GM19372 (cell line): Measurements from ENCODE around the gene ENTREP1.
"Not testable (repeated sequence)": the region's sequence is repeated elsewhere in the genome, so short reads cannot be mapped to it uniquely, and the experiment has no call there.

Experiments used
- ATAC-seq: cut with Tn5 transposase; IDR thresholded peaks from one replicate; pipeline ENCODE4 v1.9.1; 2021; ENCODE audit warnings: mild to moderate bottlenecking, low read depth, moderate library complexity; ENCODE audit not compliant: unreplicated experiment

The ENTREP1 gene

DNA sequence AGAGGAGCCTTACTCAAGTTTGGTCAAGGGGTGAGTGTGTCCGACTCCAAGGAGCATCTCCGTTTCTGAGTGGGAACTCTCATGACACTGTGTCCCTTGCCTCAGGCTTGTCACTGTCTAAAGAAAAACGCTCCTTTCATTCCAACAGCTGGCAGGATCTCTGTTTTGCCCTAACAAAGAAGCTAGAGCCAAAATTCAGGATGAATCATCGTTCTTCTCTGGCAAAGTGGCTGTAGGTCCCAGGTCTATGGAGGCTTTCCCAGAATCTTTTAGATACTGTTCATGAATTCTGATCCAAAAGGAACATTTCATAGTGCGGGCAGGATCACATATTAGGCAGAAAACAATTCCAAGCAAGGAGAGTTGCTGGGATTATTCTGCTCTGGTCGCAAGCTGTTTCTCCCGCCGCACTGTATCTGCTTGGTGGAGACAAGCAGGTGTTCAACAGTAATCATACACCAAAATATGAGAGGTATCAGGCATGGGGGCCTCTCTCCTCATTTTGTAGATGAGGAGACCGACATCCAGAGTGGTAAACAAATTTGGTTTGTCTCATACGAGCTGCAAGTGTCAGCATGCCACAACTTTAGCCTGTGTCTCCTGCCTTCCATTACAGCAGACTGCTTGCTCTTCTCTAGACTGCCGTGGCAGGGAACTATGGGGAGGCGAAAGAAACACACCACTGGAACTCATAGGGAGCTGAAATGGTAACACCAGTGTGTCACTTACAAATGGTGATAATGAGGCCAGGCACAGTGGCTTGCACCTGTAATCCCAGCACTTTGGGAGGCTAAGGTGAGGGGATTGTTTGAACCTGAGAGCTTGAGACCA, 72.6 kb downstream of the ENTREP1 start:
- no peak for ATAC-seq

DNA sequence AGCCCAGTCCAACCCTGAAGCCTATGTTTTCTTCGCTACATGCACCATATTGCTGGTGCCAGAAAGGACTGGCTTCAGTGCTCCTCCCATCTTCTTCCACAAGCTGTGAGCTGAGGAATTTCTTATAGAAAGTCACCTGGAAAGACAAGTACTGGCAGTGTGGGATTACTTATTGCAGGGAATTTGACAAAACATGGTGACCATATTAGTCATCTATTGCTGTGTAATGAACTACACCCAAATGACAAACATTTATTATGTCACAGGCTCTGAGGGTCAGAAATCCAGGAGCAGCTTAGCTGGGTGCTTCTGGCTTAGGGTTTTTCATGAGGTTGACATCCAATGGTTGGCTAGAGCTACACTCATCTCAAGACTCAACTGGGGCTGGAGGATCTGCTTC, 75.5 kb downstream of the ENTREP1 start:
- no peak for ATAC-seq

DNA sequence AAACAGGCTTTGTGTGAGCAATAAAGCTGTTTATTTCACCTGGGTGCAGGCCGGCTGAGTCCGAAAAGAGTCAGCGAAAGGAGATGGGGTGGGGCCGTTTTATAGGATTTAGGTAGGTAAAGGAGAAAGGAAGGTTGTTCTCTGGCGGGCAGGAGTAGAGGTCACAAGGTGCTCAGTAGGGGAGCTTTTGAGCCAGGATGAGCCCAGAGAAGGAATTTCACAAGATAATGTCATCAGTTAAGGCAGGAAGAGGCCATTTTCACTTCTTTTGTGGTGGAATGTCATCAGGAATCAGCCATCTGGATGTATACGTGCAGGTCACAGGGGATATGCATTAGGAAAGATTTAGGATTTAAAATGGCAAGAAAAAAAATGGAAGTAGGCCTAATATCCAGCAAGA, 84.9 kb downstream of the ENTREP1 start:
- not testable (repeated sequence) for ATAC-seq

DNA sequence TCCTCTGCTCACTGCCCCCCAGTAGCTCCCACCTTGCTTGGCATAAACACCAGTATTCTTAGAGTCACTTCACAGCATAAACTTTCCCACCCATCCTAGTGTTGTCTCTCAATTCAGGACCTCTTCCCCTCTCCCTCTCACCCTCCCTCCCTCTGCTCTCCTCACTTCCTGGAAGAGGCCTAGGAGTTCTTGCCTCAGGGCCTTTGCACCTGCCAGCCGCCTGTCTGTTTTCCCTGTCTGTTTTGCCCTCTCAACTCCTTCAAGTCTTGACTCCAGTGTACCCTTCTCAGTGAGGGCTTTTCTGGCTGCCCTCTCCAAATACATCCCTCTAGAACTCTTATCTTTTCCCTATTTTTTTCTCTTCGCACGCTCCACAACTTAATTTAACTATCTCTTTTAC, 86.2 kb downstream of the ENTREP1 start:
- no peak for ATAC-seq

DNA sequence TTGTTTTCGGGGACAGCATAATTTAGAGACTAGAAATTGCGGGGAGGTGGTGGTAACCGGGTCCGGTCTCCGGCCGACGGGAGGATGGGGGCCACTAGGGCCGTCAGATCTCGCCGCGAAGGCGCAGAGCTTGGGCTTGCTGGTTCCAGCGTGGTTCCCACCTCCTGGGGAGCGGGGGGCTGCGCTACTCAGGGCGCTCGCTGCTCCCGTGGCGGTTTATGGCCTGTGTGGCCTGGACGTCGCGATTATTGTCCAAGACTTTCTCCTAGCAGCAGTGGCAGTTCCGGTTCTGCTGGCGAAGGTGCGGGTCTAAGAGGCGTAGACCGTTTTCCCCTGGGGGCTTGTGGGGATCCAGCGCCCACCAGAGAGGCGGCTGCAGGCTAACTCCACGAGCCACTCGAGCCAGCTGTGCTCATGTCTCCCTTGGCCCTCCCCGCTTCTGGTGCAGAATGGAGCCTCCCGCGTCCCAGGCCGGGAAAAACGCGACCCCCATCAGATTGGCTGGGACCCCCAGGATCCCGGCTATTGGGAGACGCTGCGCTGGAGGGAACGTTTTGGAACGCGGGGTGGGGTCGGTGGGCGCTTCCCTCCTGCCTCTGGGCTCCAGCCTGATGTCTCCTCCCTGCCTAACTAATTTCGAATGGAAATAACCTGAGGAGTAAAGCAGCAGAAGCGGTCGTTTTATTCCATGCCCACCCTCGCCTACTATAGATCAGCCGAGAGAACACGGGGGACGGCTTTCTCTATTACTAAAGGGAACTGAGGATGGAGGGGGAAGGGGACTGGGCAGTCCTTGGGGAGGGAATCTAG, 87.1 kb downstream of the ENTREP1 start:
- no peak for ATAC-seq

DNA sequence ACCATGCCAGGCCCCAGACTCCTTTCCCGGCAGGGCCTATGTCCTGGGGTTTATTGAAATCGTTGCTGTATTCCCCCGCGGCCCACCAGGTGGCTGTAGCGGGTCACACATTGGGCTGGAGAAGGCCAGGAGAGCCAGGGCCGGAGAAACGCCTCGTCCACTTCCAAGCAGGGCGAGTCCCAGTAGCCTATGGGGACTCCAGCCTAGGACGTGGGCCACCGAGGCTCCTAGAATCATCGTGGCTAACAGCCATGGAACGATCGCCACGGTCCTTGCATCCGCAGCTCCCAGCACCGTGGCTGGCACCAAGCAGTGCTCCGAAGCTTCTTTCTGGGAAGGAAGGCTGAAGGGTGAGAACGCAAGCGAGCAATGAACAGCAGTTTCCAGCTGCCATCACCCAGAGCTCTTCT, 87.7 kb downstream of the ENTREP1 start:
- no peak for ATAC-seq

DNA sequence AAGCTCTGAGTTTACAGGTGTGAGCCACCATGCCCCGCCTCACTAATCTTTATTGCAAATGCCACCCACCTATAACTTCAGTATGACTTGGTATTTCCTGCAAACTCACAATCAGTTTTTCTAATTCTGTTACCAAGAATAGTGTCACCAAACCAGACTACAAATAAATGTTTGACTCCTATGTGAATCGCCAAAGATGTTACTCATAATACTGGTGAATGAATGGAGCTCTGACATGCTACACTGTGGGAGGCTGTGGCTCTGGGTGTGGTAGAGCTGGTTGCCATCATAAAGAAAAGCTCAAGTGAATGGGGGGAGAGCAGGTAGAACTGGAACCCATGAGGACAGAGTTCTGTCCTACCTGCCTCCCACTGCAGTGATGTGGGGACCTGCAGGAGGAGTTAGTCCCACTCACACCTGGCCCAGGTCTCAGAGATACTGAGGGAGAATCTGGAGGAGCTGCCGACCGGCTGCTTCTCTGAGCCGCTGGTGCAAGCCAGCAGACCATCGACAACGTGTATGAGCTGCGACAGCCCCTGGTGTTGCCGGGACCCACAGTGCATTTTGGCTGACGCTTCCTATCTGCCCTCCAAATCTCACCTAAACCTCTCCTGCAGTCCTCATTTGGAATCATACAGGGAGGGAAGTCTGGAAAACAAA, 95.7 kb downstream of the ENTREP1 start:
- no peak for ATAC-seq

DNA sequence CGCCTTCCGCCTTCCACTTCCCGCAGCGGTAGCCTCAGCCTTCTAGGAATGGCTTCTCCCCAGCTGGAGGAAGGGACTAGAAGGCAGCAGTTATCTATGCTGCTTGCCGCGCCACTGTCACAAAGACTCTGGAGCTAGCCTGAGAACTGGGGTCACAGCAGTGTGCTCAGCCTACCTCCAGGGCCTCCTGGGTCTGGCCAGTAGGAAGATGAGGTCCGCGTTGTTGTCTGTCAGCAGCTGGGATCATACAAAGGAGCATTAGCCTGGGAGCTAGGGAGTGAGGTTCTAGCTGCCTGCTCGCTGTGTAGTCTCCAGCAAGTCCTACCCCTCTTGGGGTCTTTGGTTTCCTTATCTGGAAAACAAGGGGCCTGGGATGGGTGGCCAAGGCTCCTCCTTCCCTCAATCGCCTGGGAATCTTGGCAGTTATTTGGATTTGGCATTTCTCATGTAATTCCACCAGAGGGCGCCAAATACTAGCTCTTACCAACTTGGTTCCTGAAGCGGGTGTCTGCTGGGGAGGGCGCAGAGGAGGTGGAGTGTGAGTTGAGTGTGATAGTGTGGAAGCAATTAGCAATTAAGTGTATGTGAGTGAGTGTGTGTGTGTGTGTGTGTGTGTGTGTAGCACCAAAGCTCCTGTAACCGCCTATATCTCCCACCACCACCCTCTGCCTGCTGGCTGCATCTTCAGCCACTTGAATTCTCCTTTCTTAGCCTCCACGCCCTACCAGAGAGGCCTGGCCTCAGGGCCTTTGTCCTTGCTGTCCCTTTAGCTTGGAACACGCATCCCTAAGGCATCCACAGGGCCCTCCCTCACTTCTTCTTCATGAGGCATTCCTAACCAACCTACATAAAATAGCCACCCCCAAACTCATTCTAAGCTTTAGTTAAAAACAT, 97.1 kb downstream of the ENTREP1 start:
- ATAC-seq = no peak

DNA sequence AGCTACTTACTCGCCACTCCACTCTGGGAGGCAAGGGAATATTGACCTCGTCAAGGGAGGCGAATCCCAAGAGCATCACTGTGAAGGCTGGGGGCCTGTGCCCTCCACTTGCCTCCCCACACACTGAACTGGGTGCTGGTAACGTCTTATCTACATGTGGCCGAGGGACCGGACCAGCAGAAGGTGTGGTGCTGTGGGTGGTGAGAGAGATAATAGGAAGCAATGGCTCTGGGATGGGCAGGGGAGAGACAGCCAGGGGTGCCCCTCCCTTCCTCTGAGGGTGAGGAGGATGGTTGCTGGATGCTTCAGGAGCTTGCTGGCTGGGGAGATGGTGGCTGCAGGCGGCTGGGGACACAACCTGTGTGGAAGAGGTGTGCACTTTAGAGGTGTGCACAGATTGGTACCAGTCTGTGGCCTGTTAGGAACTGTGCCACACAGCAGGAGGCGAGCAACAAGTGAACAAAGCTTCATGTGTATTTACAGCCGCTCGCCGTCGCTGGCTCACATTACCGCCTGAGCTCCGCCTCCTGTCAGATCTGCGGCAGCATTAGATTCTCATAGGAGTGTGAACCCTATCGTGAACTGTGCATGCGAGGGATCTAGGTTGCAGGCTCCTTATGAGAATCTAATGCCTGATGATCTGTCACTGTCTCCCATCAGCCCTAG, 100.3 kb downstream of the ENTREP1 start:
- ATAC-seq = no peak

DNA sequence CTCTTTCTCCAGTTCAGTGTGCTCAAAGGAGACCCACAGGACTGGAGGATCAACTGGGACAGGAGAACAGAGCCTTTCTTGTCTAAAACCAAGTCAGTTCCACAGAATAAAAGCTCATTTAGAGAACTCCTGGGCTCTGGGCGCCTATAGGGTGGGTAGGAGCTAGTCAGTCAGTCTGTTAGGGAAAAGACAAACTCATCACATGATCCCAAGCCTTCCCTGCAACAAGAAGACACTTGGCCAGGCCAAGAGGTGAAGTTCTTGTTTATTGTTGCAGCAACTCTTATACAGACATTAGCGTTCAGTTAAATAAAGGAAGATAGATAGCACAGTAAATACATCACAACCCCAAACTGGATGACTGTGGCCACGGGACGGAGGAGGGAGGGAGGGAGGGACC, 102.3 kb downstream of the ENTREP1 start:
- ATAC-seq = no peak

DNA sequence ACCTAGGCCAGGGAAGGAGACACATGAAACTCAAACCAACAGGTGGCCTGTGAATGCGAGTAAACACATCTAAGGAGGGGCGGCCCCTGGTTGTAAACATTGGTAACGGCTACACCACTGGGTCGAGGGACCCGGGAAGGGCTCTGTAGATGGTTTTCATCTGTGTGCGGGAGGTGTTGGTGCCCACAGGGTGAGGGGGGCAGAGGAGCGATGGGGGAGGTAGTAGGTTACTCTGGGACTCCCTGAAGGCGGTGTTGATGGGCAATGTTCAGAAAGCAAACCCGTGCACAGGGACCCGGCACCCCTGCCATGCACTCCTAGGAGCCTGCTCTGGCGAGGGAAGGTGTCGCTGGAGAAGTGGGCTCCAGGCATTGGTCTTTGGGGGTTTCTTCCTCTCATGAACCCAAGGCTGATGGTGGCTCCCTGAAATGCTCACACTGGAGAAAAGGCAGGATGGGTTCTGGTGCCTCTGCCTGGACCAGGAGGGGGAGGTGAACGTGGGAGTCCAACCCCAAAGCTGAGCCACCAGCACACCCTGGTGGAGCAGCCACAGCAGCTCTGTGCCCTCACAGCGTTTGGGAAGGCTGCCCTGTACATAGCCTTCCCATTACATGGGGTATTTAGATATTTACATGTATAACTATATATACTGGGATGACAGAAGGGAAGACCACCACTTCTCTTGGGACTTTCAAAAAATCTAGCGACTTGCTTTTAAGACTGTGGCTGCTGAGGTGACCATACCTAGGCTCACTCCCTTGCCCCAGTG, 103.2 kb downstream of the ENTREP1 start:
- ATAC-seq = no peak

DNA sequence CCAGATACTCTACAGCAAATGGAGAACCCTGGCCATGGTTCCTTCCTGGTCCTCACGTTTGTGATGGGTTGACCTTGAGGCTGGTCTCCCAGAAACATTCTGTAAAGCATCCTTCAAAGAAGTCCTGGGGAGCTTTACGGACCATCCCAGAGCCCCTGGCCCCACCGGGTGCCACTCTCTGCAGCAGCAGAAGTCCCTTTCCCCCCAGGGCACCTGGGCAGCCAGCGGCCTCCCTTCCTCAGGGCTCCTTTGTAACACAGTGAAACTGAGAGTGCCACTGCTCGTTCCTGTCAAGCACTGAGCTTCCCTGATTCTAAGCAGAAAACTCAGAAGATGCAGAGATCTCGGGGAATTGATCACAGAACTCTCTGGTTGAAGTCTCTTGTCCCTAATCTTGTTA, 104.3 kb downstream of the ENTREP1 start:
- no peak for ATAC-seq

DNA sequence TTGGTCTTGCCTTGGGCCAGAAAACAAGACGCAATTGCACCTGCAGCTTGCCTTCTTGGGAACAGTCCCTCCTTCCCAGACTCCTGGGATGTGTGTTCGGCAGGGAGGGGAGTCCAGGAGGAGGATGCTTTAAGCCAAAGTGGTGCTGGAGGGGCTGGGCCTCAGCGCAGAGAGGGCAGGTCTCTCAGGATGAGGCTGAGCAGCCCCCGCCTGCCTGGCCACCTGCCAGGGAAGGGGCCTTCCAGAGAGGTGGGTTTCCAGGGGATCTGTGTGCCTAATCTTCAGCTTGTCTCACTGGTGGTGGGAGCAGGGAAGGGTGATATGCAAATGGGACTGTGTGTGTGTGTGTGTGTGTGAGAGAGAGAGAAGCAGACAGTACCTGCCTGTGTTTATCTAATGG, 105.2 kb downstream of the ENTREP1 start:
- ATAC-seq = no peak

DNA sequence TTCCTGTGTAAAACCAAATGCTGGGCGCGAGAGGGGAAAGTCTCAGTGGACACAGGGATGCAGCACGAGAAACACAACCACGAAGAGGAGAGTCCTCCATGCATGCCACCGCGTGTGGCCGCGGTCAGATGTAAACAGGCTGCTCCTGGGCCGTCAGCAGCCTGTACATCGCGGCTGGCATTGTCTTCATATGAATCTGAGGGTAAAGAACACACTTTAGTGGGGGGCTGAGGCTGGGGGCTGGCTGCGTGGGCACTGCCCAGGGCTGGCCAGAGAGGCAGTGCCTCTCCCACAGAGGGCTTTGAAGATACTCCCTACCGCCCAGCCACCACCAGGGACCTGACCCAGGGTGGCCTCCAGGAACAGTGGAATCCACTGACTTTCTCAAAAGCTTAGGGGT, 106.2 kb downstream of the ENTREP1 start:
- ATAC-seq = no peak

DNA sequence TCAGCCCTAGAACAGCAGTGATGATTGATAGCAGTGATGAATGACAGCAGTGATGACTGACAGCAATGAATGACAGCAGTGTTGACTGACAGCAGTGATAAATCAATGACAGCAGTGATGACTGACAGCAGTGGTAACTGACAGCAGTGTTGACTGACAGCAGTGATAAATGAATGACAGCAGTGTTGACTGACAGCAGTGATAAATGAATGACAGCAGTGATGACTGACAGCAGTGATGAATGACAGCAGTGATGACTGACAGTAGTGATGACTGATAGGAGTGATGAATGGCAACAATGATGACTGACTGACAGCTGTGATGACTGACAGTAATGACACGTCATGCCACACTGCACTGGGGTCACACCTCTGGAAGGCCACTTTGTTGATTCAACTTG, 106.8 kb downstream of the ENTREP1 start:
- ATAC-seq = no peak

DNA sequence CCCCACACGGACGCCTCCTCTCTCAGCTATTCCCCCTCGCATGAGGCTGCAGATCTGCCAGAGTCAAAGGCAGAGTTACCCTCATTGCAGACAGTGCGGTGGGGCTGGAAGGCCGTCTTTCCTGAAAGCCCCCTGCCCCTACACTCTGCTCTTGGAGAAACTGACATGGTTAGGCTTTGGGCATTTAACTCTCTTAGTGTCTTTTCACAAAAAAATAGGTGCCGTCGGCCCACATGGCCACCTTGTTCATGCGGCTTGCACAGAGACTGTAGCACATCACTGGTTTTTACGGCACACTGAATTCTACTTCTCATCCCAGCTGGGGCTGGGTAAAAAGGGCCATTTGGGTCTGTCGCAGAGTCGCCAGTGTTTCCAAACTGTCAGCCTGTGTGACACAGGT, 107.6 kb downstream of the ENTREP1 start:
- no peak for ATAC-seq

DNA sequence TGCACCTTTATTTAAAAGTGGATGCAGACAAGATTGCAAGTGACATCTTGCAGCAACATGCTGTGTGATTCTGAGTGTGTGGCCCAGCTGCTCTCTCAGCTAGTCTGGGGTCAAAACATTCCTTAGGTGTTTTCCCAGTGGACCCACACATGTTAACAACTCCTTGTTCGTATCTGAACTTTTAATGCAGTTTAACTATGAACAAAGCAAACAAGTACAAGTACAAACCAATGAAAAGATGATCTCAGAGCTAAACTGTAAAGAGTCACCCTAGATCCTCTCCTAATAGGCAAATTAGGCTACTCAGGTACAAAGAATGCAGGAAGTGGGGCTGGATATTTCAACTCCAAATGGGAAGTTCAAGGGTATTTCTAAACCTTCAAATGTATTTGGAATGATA, 108.4 kb downstream of the ENTREP1 start:
- ATAC-seq = no peak

DNA sequence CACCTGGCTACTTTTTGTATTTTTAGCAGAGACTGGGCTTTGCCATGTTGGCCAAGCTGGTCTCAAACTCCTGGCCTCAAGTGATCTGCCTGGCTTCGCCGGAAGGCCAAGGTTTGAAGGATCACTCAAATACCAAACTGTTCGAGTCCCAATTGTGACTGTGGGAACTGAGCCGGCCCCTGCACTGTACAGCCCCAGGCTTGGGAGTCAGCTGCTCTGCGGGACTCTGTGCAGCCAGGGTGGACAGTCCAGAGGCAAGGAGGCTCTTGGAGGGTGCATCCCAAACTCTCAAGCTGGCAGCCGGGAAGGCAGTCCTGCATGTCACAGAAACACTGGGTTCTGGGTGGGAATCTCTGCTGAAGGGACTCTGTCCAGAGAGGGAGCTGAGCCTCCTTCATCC, 109.0 kb downstream of the ENTREP1 start:
- no peak for ATAC-seq

DNA sequence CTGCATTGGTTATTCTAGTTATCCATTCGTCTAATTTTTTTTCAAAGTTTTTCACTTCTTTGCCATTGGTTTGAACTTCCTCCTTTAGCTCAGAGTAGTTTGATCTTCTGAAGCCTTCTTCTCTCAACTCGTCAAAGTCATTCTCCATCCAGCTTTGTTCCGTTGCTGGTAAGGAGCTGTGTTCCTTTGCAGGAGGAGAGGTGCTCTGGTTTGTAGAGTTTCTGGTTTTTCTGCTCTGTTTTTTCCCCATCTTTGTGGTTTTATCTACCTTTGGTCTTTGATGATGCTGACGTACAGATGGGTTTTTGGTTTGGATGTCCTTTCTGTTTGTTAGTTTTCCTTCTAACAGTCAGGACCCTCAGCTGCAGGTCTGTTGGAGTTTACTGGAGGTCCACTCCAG, 114.6 kb downstream of the ENTREP1 start:
- ATAC-seq = not testable (repeated sequence)
